Mucosa of descending colon (tissue), 3 donors: ENCODE measurements around the gene JSRP1. TPM values are rescaled to one million over a fixed set of nuclear protein-coding genes. Genes with fewer than 3 reads are reported as not detected.

ENCODE experiments used
- ATAC-seq: fragments of 200-7000 bp; cut with Tn5 transposase; one replicate; pipeline ENCODE4 v1.9.1; 2020; ENCODE audit warnings: mild to moderate bottlenecking, moderate library complexity
- DNase-seq, 3 donors: peaks; one replicate each; pipeline ENCODE4 v3.0.0-alpha.2; 2020
- H3K36me3 ChIP-seq: fragments of 200-600 bp; one replicate; pipeline ENCODE4 v1.8.0; 2021; ENCODE audit warnings: low read depth, mild to moderate bottlenecking
- H3K4me1 ChIP-seq: fragments of 200-600 bp; one replicate; pipeline ENCODE4 v1.8.0; 2021; ENCODE audit warnings: low read depth, mild to moderate bottlenecking
- H3K4me3 ChIP-seq: fragments of 200-600 bp; one replicate; pipeline ENCODE4 v1.8.0; 2021; ENCODE audit warnings: mild to moderate bottlenecking
- H3K9me3 ChIP-seq: fragments of 200-600 bp; one replicate; pipeline ENCODE4 v1.8.0; 2021; ENCODE audit warnings: mild to moderate bottlenecking
- CTCF ChIP-seq: fragments of 200-600 bp; IDR thresholded peaks from one replicate; pipeline ENCODE4 v1.8.0; 2022; ENCODE audit warnings: antibody characterized with exemption, mild to moderate bottlenecking
- intact Hi-C, 2 donors: fragments of 100-400 bp; cut with DNase I in 1 of 2; cut with micrococcal nuclease in 1 of 2; formaldehyde crosslinking; loops; one replicate each; pipeline versions ENCODE4 v1.11.0 to v1.11.1; 2022; cut with DNase I, micrococcal nuclease
- total RNA-seq, 3 donors: library from RNA; stranded (reverse); fragmentation: NEBNext Ultra II Directional in 2 of 3; extraction: Animal tissue kit (Norgen Biotek cat#: 25700) in 2 of 3; gene quantifications; one replicate each; pipeline versions ENCODE4 v1.2.1 to v1.2.4, GENCODE V29; 2021 to 2023
- donor health status: DM: no; HTN: no; CAD: no; lungs with moderate emphysema.
- donor health status: DM: no; HTN: no; CAD: no.
- donor health status: DM: no; HTN: yes; CAD: no.

JSRP1 gene
- total RNA-seq, 3 donors from 2014 or later = 0.38 to 2.4 (median 0.87) TPM

GRCh38 chr19:2289714-2290435 lies 33.7 kb upstream of the JSRP1 start:
- no peaks in the 10 kb centered on the region for H3K36me3 ChIP-seq
- H3K4me1 ChIP-seq = peaks cover 21% of the 10 kb centered on the region
- H3K9me3 ChIP-seq = no peaks in the 10 kb centered on the region
- H3K4me3 ChIP-seq = peak overlapping the region; percentile 9
- TF ChIP-seq CTCF = no peak
- DNase-seq (peak in 2 of 3 donors; percentile 35 to 57), ATAC-seq (peak; percentile 69)
- intact Hi-C loops = no loop called here

- ATAC-seq = peak; percentile 10
- intact Hi-C loops = no loop called here
- H3K4me1 ChIP-seq = peaks cover 21% of the 10 kb centered on the region
- H3K36me3 ChIP-seq = no peaks in the 10 kb centered on the region
- TF ChIP-seq CTCF = no peak
- no peak for DNase-seq
- H3K4me3 ChIP-seq = no peak overlapping the region
- H3K9me3 ChIP-seq = no peaks in the 10 kb centered on the region
These were observed 32.8 kb upstream of the JSRP1 start for GRCh38 chr19:2288818-2289713.

GRCh38 chr19:2288338-2288817 lies 32.2 kb upstream of the JSRP1 start:
- Histone ChIP-seq H3K36me3 (no peaks in the 10 kb centered on the region), H3K4me3 (no peak overlapping the region), H3K4me1 (peaks cover 21% of the 10 kb centered on the region), H3K9me3 (no peaks in the 10 kb centered on the region)
- no peak for ATAC-seq
- intact Hi-C loops = no loop called here
- no peak for TF ChIP-seq CTCF
- DNase-seq = no peak

GRCh38 chr19:2287585-2288337 lies 31.5 kb upstream of the JSRP1 start:
- H3K4me3 ChIP-seq = no peak overlapping the region
- DNase-seq = no peak
- no peak for ATAC-seq
- peaks cover 21% of the 10 kb centered on the region for H3K4me1 ChIP-seq
- H3K36me3 ChIP-seq = no peaks in the 10 kb centered on the region
- intact Hi-C loops = no loop called here
- H3K9me3 ChIP-seq = no peaks in the 10 kb centered on the region
- no peak for TF ChIP-seq CTCF

GRCh38 chr19:2286402-2287140 lies 30.4 kb upstream of the JSRP1 start:
- TF ChIP-seq CTCF = no peak
- Histone ChIP-seq H3K36me3 (no peaks in the 10 kb centered on the region), H3K4me1 (peaks cover 20% of the 10 kb centered on the region), H3K4me3 (no peak overlapping the region), H3K9me3 (no peaks in the 10 kb centered on the region)
- intact Hi-C loops = no loop called here
- no peak for ATAC-seq
- DNase-seq = no peak
